C1 segment of cervical spinal cord (tissue), 14 donors: ENCODE data around the gene MYCN.
A peak's percentile ranks its signal among the peaks of the same experiment; 100 is the strongest.
"Not testable (repeated sequence)": the region's sequence is repeated elsewhere in the genome, so short reads cannot be mapped to it uniquely, and the experiment has no call there.

Experiments
- DNase-seq, 14 donors: peaks; one replicate each; lab custom pipeline; 2025; lab: John Stamatoyannopoulos, UW

MYCN gene

DNA sequence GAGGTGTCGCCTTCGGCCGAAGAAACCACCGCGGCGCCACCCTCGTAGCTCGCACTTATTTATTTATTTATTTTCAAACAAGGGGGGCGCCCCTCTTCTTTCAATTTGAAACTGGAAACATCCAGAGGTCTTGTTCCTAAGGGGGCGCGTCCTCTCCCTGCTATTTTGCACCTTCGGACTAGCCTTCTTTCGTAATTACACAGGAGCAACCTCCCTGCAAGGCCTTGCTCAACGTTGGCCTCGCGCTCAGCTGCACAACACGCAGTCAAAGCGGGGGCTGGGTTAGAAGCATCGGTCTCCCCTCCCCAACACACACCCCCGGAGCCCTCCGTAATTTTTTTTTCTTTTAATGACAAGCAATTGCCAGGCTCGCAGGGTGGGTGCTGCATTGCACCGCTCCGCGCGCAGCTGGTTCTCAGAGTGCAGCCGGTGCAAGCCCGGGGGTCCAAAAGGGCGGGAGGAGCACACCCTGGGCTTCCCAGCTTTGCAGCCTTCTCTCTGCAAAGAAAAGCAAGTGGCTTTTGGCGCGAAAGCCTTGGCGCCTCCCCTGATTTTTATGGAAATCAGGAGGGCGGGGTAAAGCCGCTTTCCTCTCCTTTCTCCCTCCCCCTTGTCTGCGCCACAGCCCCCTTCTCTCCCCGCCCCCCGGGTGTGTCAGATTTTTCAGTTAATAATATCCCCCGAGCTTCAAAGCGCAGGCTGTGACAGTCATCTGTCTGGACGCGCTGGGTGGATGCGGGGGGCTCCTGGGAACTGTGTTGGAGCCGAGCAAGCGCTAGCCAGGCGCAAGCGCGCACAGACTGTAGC lies at the start of gene MYCN:
TSS of gene MYCN (plus strand) at position 697 of the 807 bp plus-strand sequence. CDS start 1,515 bp downstream, outside the sequence.
- peak in 13 of 14 donors; percentile 24 to 83 (median 68) for DNase-seq

DNA sequence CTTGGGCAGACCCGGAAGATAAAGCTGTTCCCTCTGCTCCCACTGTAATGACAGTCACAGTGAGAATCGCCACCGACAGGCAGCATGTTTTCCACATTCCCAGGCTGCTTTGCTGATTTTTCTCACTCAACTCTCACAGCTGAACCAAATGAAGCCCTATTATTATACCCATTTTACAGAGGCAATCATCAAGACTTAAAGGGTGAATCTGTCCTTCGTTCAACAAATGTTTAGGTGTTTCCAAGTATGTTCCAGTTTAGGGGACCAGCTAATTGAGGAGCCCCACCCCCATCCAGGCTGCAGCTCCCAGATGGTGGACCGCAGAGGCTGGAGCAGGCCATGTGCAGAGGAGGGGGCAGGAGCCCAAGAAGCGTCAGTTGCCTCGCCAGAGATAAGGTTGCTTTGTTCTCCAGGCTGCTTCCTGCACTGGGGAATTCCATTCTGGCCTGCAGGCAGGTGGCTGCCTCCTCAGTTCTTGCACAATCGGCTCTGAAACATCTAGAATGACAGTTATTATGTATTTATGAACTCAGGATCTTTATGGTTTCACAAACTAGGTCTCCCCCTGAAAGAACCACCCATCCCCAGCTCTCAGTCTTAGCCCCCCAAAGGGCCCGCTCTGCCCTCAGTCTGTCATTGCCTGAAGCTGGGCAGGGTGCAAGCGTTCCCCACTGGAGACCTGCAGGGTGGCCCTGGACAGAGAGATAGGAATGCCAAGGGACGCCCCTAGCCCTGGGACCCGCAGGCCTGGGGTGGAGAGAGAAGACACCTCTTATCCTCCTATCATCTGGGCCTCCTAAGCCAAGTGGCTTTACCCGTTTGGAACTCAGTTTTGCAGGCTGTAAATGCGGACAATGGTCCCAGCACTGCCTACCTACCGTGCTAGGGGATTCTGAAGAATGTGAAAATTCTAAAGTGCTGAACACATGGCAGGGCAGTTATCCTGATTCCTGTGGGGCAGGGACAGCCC lies 49.1 kb upstream of the MYCN start:
- no peak for DNase-seq

DNA sequence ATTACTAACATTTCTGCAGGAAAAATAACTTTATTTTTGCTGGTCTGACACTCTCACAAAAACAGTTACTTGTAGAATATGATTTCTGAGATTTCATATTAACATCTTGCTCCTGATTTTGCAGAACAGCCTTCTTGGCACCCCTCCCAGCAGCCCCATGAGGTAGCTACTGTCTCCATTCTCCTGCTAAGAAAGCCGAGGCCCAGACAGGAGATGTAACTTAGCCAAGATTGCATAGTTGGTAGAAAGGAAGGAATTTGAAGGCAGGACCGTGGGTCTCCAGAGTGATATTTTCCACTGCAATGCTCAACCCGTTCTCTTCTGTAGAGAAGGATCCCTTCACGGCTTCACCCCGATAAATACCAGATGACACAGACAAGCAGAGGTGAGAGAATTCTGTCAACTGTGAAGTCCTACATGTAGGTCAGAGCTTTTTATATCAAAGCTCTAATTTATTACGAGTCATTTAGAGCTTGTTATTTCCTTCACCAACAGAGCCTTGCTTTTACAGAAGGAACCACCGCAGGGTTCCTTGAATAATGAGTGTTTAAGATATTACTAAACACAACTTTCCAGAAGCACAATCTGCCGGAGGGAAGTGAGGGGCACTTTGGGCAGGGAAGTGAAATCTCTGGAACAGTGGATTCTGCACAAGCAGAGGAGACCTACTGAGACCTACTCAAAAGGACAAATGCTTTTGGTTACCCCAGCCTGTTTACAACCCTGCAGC lies 48.0 kb upstream of the MYCN start:
- DNase-seq: peak in 1 of 14 donors; percentile 2

DNA sequence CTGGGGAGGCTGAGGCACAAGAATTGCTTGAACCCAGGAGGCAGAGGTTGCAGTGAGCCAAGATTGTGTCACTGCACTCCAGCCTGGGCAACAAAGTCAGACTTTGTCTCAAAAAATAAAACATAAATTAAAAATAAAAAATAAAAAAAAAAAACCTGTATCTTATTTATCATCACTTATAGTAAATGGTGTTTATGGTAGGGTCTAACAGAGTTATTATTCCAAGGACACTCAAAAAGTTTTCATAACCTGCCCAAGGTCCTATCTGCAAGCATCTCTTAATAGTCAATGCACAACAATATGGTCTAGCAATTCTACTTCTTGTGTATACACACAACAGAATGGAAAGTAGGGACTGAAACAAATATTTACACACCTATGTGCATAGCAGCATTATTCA lies 47.3 kb upstream of the MYCN start:
- no peak for DNase-seq

DNA sequence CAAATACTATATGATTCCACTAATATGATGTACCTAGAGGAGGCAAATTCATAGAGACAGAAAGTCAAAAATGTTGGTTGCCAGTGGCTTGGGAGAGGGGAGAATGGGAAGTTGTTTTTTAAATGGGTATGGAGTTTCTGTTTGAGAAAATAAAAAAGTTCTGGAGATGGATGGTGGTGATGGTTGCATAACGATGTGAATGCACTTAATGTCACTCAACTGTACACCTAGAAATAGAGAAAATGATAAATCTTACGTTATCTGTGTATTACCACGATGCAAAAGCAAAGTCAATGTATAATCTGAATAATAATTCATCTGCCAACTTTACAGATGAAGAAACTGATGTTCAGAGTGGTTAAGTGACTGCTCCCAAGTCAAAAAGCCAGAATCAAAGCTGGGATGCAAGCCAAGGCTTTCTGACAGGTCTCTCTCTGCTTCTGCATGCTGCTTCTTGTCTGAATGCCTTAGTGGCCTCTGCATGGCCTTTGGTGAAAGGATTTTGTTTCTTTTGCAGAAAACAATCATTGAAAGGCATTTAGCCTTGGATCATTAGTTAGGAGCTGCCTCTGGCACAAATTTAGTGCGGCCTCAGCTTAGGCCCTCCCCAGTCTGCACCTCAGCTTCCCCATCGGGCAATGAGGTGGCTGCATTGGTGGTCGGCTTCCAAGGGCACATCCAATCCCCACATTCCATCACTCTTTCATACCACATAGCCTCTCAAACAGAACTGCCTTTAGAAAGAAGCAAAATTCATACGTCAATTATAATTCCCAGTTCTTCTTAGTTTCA lies 46.5 kb upstream of the MYCN start:
- DNase-seq: no peak

DNA sequence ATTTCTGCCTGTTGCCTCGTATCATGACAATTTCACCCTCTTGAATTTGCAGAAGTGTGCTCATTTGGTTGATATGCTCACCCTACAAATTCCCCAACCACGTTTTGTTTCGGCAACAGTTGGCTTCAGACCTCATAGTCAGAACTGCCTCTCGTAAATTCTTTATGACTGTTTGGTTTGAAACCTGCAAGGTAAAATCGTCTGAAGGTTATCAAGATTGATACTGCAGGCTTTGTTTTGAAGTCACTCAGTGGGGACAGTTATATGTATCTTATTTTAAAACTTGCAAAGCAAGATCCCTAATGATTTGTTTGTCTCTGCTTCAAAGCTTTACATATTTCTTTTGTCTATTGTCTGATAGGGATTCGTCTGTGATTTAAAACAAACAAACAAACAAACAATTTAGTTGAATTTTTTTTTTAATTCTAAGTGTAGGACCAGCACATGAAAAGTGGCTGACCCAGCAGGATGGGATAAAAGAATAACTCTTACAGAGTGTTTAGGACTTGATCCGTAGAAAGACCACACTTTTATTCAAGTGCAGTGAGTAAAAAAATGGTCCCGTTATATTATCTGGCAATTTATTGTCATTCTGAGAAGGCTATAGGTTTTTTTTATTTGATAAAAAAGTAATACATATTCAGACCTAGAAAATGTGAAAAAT lies 45.7 kb upstream of the MYCN start:
- no peak for DNase-seq

DNA sequence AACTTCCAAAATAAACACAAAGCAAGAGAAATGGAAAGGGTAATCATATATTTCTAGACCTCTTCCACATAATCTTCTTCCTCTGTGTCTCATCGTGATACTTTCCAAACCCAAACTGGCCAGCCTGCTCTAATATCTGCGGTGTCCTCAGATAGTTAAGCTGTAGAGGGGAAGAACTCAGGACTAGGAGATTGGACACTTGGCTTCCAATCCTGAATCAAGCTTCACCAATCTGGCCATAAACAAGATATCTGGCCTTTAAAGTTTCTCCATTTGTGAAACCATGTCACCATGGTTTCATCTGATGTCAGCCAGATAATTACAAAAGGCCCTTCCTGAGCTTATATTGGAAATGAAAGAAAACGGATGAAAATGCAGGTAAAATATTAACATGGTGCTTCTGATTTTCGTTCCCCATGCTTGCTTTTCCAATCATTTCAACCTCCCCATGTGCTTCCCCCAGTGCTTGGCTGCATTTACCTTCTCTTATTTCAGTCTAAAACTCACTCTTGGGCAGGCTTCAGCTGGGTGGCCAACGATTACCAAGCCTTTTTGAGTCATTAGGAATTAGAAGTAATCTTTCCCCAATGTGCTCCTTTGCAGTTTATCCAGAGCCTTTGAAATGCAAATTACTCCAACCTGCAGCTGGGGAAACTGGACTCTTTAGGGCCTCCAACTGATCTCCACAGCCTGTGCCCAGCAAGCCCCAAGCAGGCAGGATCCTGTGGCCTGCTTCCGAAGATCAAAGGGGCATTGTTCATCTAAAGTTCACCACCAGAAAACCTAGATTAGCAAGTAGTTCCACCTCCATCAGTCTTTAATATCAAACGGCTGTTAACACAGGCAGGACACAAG lies 44.5 kb upstream of the MYCN start:
- DNase-seq: no peak

DNA sequence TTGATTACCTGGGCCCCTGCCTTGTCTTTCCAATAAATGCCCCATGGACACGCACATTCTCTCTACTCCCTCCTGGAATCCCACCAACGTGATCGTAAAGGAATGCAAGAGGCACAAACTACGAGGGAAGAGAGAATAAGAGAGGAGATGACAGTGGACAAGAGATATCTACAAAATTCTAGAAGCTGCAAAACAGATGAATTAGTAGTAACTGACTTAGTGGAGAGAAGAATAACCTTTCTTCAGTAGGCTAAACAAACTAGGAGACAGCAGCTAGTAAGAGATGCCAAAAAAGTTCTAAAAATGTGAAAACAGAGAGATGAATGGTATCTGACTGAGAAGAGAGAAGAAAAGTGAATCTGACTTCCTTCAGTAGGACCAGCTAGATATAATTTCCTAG lies 43.5 kb upstream of the MYCN start:
- no peak for DNase-seq

DNA sequence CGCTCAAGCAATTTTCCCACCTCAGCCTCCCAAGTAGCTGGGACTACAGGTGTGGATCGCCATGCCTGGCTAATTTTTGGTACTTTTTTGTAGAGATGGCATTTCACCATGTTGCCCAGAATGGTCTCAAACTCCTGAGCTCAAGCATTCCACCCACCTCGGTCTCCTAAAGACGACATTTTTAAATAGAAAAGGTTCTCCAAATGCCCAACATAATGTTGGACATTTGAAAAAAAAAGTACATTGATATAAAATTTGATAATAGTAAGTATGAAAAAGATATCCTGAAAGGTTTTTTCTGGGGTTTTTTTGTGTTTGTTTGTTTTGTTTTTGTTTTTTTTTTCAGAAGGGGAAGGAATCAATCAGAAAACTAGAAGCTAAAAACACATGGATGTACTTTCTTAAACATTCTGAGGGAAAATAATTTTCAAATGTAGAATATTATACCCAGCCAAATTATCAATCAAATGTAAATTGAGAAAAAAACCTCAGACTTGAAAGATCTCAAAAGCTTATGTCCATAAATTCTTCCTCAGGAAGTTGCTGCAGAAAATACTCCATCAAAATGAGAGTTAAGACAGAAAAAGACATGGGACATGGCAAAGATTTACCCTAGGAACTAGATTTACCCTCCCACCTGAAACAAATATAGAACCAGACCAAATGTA lies 42.8 kb upstream of the MYCN start:
- DNase-seq: no peak

DNA sequence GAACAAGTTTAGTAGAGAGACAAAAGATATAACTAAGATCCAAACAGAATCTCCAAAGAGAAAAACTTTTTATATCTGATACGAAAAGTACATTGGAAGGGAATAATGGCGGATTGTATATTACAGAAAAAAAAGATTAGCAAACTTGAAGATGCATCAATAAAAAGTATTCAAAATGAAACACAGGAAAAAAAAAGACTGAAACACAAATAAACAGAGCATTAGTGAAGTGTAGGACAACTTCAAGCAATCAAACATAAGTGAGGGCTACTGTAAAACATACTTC lies 41.1 kb upstream of the MYCN start:
- DNase-seq: no peak

DNA sequence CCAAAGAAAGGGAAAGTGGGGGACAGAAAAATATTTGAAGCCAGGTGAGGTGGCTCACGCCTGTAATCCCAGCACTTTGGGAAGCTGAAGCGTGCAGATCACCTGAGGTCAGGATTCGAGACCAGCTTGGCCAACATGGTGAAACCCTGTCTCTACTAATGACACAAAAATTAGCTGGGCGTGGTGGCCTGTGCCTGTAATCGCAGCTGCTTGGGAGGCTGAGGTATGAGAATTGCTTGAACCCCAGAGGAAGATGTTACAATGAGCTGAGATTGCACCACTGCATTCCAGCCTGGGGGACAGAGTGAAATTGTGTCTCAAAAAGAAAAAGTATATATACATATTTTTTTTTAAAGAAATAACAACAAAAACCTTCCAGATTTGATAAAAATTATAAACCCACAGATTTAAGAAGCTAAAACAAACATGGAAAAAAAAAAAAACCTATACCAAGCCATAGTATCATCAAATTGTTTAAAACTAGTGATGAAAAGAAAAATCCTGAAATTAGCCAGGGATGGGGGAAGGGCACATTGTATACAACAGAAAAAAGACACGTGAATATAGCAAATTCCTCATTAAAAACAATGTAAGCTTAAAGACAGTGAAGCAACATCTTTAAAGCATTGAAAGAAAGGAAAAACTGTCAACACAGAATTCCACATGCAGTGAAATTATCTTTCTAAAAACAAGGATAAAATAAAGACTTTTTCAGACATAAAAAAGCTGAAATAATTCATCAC lies 40.4 kb upstream of the MYCN start:
- DNase-seq: no peak

DNA sequence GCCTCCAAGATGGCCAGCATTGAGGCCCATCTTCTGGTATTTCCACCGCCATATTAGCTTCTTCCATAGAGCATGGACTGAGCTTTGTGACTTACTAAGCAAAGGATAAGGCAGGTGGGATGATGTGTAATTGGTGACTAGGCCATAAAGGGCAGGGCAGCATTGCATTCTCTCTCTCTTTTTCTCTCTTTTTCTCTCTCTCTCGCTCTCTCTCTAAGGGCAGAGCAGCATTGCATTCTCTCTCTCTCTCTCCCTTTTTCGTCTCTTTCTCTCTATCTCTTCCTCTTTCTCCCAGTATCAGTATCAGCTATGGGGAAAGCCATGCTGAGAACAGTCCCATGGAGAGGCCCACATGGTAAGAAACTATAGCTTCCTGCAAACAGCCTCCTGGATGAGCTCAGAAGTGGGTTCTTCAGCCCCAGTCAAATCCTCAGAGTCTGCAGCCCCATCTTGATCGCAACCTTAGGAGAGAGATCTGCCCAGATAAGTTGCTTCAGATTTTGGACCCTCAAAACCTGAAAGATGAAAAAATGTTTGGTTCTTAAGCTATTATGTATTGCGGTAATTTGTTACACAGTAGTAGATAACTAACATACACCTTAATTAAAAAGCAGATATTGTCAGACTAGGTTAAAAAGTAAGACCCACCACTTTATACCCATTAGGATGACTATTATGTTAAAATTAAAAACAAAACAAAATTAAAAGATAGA lies 39.1 kb upstream of the MYCN start:
- no peak for DNase-seq

DNA sequence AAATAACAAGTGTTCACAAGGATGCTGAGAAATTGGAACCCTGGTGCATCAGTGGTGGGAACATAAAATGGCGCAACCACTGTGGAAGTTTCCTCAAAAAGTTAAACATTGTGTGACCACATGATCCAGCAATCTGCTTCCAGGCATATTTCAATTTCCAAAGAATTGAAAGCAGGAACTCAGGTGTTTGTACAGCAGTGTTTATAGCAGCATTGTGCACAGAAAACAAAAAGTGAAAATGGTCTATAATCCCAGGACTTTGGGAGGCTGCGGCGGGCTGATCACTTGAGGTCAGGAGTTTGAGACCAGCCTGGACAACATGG lies 38.6 kb upstream of the MYCN start:
- DNase-seq: no peak

DNA sequence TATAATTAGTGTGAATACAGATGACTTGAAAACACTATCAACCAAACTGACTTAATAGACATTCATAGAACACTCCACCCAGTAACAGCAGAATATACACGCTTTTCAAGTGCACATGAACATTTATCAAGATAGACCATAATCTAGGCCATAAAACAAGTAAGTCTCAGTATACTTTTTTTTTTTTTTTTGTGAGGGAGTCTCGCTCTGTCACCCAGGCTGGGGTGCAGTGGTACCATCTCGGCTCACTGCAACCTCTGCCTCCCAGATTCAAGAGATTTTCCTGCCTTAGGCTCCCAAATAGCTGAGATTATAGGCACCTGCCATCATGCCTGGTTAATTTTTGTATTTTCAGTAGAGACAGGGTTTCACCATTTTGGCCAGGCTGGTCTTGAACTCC lies 36.4 kb upstream of the MYCN start:
- DNase-seq: not testable (repeated sequence)

DNA sequence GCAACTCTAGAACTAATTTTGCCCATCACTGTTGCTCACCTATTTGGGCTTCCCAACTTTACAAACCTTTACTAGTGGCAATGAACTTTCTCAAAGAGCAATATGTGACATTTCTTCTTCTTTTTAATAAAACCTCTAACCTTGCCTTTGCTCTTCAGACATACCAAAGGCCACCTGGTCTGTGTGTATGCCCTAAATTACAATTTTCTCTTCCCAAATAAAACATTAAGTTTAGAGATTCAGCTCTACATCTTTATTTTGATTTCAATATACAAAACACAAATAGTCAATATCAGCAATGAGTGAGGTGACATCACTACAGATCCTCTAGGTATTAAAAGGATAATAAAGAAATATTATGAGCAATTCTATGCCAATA lies 35.1 kb upstream of the MYCN start:
- DNase-seq: no peak

DNA sequence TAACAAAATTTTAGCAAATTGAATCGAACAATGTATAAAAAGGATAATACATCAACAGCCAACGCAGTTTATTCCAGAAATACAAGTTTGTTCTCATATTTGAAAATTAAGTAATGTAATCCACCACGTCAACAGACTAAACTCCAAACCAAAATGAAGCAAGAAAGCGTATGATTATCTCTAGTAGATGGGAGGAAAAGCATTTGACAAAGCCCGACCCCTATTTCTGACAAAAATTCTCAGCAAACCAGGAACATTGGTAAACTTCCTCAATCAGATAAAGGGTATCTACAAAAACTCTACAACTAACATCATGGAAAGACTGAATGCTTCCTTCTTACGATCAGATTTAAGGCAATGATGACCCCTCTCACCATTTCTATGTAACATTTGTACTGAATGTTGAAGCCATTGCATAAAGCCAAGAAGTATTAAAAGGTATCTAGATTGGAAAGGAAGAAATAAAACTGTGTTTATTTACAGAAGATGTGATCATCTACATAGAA lies 34.3 kb upstream of the MYCN start:
- DNase-seq: no peak

DNA sequence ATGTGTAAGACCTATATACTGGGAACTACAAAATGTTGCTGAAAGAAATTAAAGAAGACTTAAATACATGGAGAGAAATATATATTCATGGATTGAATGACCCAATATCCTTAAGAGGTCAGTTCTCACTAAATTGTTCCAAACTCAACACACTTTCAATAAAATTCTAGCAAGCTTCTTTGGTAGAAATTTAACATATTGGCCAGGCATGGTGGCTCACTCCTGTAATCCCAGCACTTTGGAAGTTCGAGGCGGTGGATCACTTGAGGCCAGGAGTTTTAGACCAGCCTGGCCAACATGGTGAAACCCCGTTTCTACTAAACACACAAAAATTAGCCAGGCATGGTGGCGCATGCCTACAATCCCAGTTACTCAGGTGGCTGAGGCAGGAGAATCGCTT lies 33.6 kb upstream of the MYCN start:
- no peak for DNase-seq
